Ishikawa (cell line): ENCODE measurements around the gene ADCY2.

ENCODE experiments used
- CEBPB ChIP-seq: IDR thresholded peaks from 2 replicates; pipeline ENCODE4 v1.6.1; 2012
- CREB1 ChIP-seq: IDR thresholded peaks from 2 replicates; pipeline ENCODE4 v1.6.1; 2012; ENCODE audit warnings: low read depth
- EGR1 ChIP-seq: IDR thresholded peaks from 2 replicates; pipeline ENCODE4 v1.6.1; 2012
- EP300 ChIP-seq: IDR thresholded peaks from 2 replicates; pipeline ENCODE4 v1.6.1; 2012; ENCODE audit warnings: borderline replicate concordance
- FOXM1 ChIP-seq: IDR thresholded peaks from 2 replicates; pipeline ENCODE4 v1.6.1; 2012; ENCODE audit warnings: low read depth, borderline replicate concordance
- MAX ChIP-seq: IDR thresholded peaks from 2 replicates; pipeline ENCODE4 v1.6.1; 2012
- NFIC ChIP-seq: IDR thresholded peaks from 2 replicates; pipeline ENCODE4 v1.6.1; 2012
- RAD21 ChIP-seq: IDR thresholded peaks from 2 replicates; pipeline ENCODE4 v1.6.1; 2012; ENCODE audit warnings: low read depth
- REST ChIP-seq: IDR thresholded peaks from 2 replicates; pipeline ENCODE4 v1.6.1; 2012; ENCODE audit warnings: low read depth, mild to moderate bottlenecking
- TAF1 ChIP-seq: IDR thresholded peaks from 2 replicates; pipeline ENCODE4 v1.6.1; 2012; ENCODE audit warnings: low read depth, mild to moderate bottlenecking
- TCF12 ChIP-seq: IDR thresholded peaks from 2 replicates; pipeline ENCODE4 v1.6.1; 2012; ENCODE audit warnings: low read depth
- TEAD4 ChIP-seq: IDR thresholded peaks from 2 replicates; pipeline ENCODE4 v1.6.1; 2012
- USF1 ChIP-seq: IDR thresholded peaks from 2 replicates; pipeline ENCODE4 v1.6.1; 2012
- YY1 ChIP-seq: IDR thresholded peaks from 2 replicates; pipeline ENCODE4 v1.6.1; 2012; ENCODE audit warnings: low read depth
- ZBTB7A ChIP-seq: IDR thresholded peaks from 2 replicates; pipeline ENCODE4 v1.6.1; 2012; ENCODE audit warnings: low read depth

The ADCY2 gene

GRCh38 chr5:7395947-7396712, at the start of gene ADCY2:
TSS of gene ADCY2 (plus strand) at chr5:7396138. CDS start at chr5:7396297, 159 bp downstream.
- TF ChIP-seq NFIC (no peak), EGR1 (no peak), REST (no peak), TCF12 (no peak), YY1 (no peak), CREB1 (no peak), TAF1 (no peak), MAX (no peak), CEBPB (no peak), ZBTB7A (no peak), EP300 (no peak), RAD21 (no peak), FOXM1 (no peak), USF1 (no peak), TEAD4 (no peak)

- TF ChIP-seq CREB1: no peak
- TF ChIP-seq TCF12: no peak
- TF ChIP-seq USF1: no peak
- TF ChIP-seq FOXM1: no peak
- TF ChIP-seq RAD21: no peak
- no peak for TF ChIP-seq EGR1
- TF ChIP-seq REST: no peak
- no peak for TF ChIP-seq TEAD4
- TF ChIP-seq TAF1: no peak
- no peak for TF ChIP-seq MAX
- no peak for TF ChIP-seq YY1
- TF ChIP-seq EP300: no peak
Measured at GRCh38 chr5:7347377-7347776, 48.6 kb upstream of the ADCY2 start.

GRCh38 chr5:7348168-7348854, 47.6 kb upstream of the ADCY2 start:
- TF ChIP-seq YY1 (no peak), ZBTB7A (no peak), CEBPB (no peak), RAD21 (no peak), NFIC (no peak), REST (no peak), FOXM1 (no peak)

GRCh38 chr5:7361593-7361992, 34.3 kb upstream of the ADCY2 start:
- TF ChIP-seq EP300 (no peak), TEAD4 (no peak), FOXM1 (no peak), TAF1 (no peak), EGR1 (no peak), USF1 (no peak), CEBPB (no peak), CREB1 (no peak), MAX (no peak), RAD21 (no peak), YY1 (no peak), NFIC (no peak), REST (no peak), ZBTB7A (no peak)
